HL-60 (cell line): ENCODE results near the gene RTCB.

ENCODE experiments used
- GABPA ChIP-seq: IDR thresholded peaks from 2 replicates; pipeline ENCODE4 v1.6.1; 2012; ENCODE audit warnings: low read depth
- POLR2AphosphoS5 ChIP-seq: IDR thresholded peaks from 2 replicates; pipeline ENCODE4 v1.6.1; 2012; ENCODE audit warnings: low read depth
- SPI1 ChIP-seq: IDR thresholded peaks from 2 replicates; pipeline ENCODE4 v1.6.1; 2012; ENCODE audit warnings: low read depth, mild to moderate bottlenecking, borderline replicate concordance
- TF ChIP-seq, protein P1 (sequence below): IDR thresholded peaks from one replicate; pipeline ENCODE4 v1.5.1; 2011; ENCODE audit warnings: low read length, control low read depth, inconsistent platforms; ENCODE audit not compliant: insufficient read depth
- TF ChIP-seq, protein P2 (sequence below): IDR thresholded peaks from 2 replicates; pipeline ENCODE4 v1.6.1; 2012; ENCODE audit warnings: low read depth; ENCODE audit not compliant: insufficient replicate concordance

DNA sequence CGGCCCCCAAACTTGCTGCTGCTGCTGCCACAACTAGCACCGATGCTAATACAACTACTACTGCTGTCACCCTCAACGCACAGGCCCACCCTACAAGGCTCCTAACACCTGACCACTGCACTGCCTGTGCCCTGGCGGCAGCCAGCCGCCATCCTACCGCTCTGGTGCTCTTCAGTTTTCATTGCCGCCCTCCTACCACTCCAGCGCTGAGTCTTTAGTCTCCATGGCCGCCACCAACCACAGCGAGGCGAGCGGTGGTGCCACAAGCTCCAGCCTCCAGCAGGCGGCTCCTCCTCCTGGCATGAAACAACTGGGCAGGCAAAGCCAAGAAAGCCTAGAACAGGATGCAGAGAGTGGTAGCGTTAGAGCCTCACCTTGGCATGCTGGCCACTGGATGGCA, 59.4 kb downstream of the RTCB start:
- TF ChIP-seq, protein P1, sequence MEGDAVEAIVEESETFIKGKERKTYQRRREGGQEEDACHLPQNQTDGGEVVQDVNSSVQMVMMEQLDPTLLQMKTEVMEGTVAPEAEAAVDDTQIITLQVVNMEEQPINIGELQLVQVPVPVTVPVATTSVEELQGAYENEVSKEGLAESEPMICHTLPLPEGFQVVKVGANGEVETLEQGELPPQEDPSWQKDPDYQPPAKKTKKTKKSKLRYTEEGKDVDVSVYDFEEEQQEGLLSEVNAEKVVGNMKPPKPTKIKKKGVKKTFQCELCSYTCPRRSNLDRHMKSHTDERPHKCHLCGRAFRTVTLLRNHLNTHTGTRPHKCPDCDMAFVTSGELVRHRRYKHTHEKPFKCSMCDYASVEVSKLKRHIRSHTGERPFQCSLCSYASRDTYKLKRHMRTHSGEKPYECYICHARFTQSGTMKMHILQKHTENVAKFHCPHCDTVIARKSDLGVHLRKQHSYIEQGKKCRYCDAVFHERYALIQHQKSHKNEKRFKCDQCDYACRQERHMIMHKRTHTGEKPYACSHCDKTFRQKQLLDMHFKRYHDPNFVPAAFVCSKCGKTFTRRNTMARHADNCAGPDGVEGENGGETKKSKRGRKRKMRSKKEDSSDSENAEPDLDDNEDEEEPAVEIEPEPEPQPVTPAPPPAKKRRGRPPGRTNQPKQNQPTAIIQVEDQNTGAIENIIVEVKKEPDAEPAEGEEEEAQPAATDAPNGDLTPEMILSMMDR, result no peak
- no peak for TF ChIP-seq GABPA
- TF ChIP-seq SPI1, result no peak
- no peak for TF ChIP-seq POLR2AphosphoS5
- TF ChIP-seq, protein P2, sequence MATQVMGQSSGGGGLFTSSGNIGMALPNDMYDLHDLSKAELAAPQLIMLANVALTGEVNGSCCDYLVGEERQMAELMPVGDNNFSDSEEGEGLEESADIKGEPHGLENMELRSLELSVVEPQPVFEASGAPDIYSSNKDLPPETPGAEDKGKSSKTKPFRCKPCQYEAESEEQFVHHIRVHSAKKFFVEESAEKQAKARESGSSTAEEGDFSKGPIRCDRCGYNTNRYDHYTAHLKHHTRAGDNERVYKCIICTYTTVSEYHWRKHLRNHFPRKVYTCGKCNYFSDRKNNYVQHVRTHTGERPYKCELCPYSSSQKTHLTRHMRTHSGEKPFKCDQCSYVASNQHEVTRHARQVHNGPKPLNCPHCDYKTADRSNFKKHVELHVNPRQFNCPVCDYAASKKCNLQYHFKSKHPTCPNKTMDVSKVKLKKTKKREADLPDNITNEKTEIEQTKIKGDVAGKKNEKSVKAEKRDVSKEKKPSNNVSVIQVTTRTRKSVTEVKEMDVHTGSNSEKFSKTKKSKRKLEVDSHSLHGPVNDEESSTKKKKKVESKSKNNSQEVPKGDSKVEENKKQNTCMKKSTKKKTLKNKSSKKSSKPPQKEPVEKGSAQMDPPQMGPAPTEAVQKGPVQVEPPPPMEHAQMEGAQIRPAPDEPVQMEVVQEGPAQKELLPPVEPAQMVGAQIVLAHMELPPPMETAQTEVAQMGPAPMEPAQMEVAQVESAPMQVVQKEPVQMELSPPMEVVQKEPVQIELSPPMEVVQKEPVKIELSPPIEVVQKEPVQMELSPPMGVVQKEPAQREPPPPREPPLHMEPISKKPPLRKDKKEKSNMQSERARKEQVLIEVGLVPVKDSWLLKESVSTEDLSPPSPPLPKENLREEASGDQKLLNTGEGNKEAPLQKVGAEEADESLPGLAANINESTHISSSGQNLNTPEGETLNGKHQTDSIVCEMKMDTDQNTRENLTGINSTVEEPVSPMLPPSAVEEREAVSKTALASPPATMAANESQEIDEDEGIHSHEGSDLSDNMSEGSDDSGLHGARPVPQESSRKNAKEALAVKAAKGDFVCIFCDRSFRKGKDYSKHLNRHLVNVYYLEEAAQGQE, result no peak
